ENCODE results near the gene LRRC17.

- TF ChIP-seq CTCF (IDR thresholded peaks at IDR 0.05) (no peak), POLR2A (IDR thresholded peaks at IDR 0.05) (no peak)
Observed at GRCh38 chr7:102926783-102927140, 14.0 kb downstream of the LRRC17 start.

Data from body of pancreas (tissue), 4 donors.